Measurements from ENCODE around the gene NMNAT1. TPM values are rescaled to one million over a fixed set of nuclear protein-coding genes. Genes with fewer than 3 reads are reported as not detected.
"Not testable (repeated sequence)": the region's sequence is repeated elsewhere in the genome, so short reads cannot be mapped to it uniquely, and the experiment has no call there.

Gene NMNAT1
- total RNA-seq, 1 experiment from 2014 or later, result 2.8 TPM

DNA sequence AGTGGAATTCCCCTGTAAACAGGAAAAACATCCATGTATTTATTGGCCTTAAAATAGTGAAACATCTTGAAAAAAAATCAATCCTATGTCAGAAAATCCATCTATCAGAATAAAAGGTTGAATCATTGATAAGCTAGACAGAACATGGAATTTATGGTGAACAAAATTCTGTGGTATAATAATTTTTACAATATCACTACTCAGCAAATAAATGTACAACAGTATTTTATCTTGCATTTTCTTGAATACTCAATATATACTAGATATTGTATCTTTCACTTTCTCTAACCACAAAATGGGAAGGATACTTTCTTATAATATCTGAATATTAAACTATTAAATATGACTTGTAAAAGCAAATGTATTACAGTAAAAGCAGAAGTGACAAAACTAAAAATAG, 83.8 kb downstream of the NMNAT1 start:
- Mint-ChIP-seq H3K36me3 (ENCODE audit: insufficient read depth in 1 of 3, low read depth in 3 of 3) (no peaks in the 10 kb centered on the region; a peak in 1 of 7 replicates), H3K4me1 (peaks cover under 1% of the 10 kb centered on the region in 2 experiments; a peak in 3 of 4 replicates), H3K27me3 (ENCODE audit: low read depth) (no peaks in the 10 kb centered on the region), H3K9me3 (peaks cover 4 to 5% of the 10 kb centered on the region in 2 experiments; a peak in 4 of 5 replicates), H3K4me3 (no peak overlapping the region), H3K27ac (no peak overlapping the region)
- Histone ChIP-seq H3K27me3 (ENCODE audit: insufficient read depth, low read length) (no peaks in the 10 kb centered on the region), H3K4me1 (ENCODE audit: insufficient read depth, low read length) (no peaks in the 10 kb centered on the region), H3K18ac (ENCODE audit: insufficient read length, low read depth, low read length) (no peak overlapping the region), H3K56ac (ENCODE audit: insufficient read length, low read depth, low read length) (no peak overlapping the region), H2BK15ac (ENCODE audit: low read depth, low read length) (no peak overlapping the region), H4K91ac (ENCODE audit: insufficient read length, low read depth, low read length) (no peak overlapping the region), H3K4ac (ENCODE audit: low read depth, low read length) (no peak overlapping the region), H4K20me1 (ENCODE audit: control insufficient read depth, insufficient read depth, insufficient read length) (no peaks in the 10 kb centered on the region), H3K23me2 (ENCODE audit: insufficient read length, low read depth, low read length, poor library complexity, severe bottlenecking) (no peaks in the 10 kb centered on the region), H2AK5ac (ENCODE audit: insufficient read length, low read length) (no peak overlapping the region), H3K14ac (ENCODE audit: insufficient read depth, low read length) (no peak overlapping the region), H2BK12ac (ENCODE audit: insufficient read length, low read depth, low read length) (no peak overlapping the region), H4K5ac (ENCODE audit: insufficient read length, low read depth, low read length) (no peak overlapping the region), H2BK120ac (ENCODE audit: low read depth, low read length, poor library complexity, severe bottlenecking) (no peak overlapping the region), H3K79me1 (ENCODE audit: insufficient read depth, low read depth, low read length, poor library complexity, severe bottlenecking) (no peaks in the 10 kb centered on the region), H2BK20ac (ENCODE audit: low read depth, low read length, poor library complexity, severe bottlenecking) (no peak overlapping the region), H3K9ac (ENCODE audit: extremely low read depth, insufficient read length, low read length) (no peak overlapping the region), H2AFZ (ENCODE audit: low read length) (no peak overlapping the region), H3T11ph (ENCODE audit: low read length) (no peak overlapping the region), H3K79me2 (ENCODE audit: insufficient read depth, low read length) (no peaks in the 10 kb centered on the region), H4K8ac (replicated peaks; ENCODE audit: insufficient read length, low read depth, low read length) (no peak overlapping the region), H3K4me2 (ENCODE audit: insufficient read depth, insufficient read length, low read length) (no peak overlapping the region), H3K23ac (ENCODE audit: insufficient read length, low read depth, low read length) (no peak overlapping the region), H3K27ac (ENCODE audit: insufficient read length, low read depth, low read length) (no peak overlapping the region), H3K9me3 (ENCODE audit: control insufficient read depth, low read depth, low read length) (no peaks in the 10 kb centered on the region), H2BK5ac (ENCODE audit: insufficient read length, low read length) (no peak overlapping the region)
- DNase-seq, result no peak
- TF ChIP-seq CTCF (conservative IDR thresholded peaks at IDR 0.05), result no peak

- H3K14ac ChIP-seq (ENCODE audit: insufficient read depth, low read length); H2AFZ ChIP-seq (ENCODE audit: low read length); H3K9me3 Mint-ChIP-seq; H3K79me2 ChIP-seq (ENCODE audit: insufficient read depth, low read length); H3K9me3 ChIP-seq (ENCODE audit: control insufficient read depth, low read depth, low read length); H2BK5ac ChIP-seq (ENCODE audit: insufficient read length, low read length); H3K79me1 ChIP-seq (ENCODE audit: insufficient read depth, low read depth, low read length, poor library complexity, severe bottlenecking); H3K27me3 Mint-ChIP-seq (ENCODE audit: low read depth); H3K18ac ChIP-seq (ENCODE audit: insufficient read length, low read depth, low read length); H2BK120ac ChIP-seq (ENCODE audit: low read depth, low read length, poor library complexity, severe bottlenecking); H3K27ac ChIP-seq (ENCODE audit: insufficient read length, low read depth, low read length); H2BK15ac ChIP-seq (ENCODE audit: low read depth, low read length); H3K4ac ChIP-seq (ENCODE audit: low read depth, low read length); H3K4me2 ChIP-seq (ENCODE audit: insufficient read depth, insufficient read length, low read length); H3K4me1 ChIP-seq (ENCODE audit: insufficient read depth, low read length); H3T11ph ChIP-seq (ENCODE audit: low read length); H3K27me3 ChIP-seq (ENCODE audit: insufficient read depth, low read length); H3K27ac Mint-ChIP-seq; H3K4me3 Mint-ChIP-seq; H4K8ac ChIP-seq (replicated peaks; ENCODE audit: insufficient read length, low read depth, low read length); H4K20me1 ChIP-seq (ENCODE audit: control insufficient read depth, insufficient read depth, insufficient read length); H3K36me3 Mint-ChIP-seq (ENCODE audit: insufficient read depth in 1 of 3, low read depth in 3 of 3); H3K9ac ChIP-seq (ENCODE audit: extremely low read depth, insufficient read length, low read length); H3K23ac ChIP-seq (ENCODE audit: insufficient read length, low read depth, low read length); H4K5ac ChIP-seq (ENCODE audit: insufficient read length, low read depth, low read length); H3K4me1 Mint-ChIP-seq; H2BK20ac ChIP-seq (ENCODE audit: low read depth, low read length, poor library complexity, severe bottlenecking); H3K23me2 ChIP-seq (ENCODE audit: insufficient read length, low read depth, low read length, poor library complexity, severe bottlenecking); H4K91ac ChIP-seq (ENCODE audit: insufficient read length, low read depth, low read length); H2BK12ac ChIP-seq (ENCODE audit: insufficient read length, low read depth, low read length); H3K56ac ChIP-seq (ENCODE audit: insufficient read length, low read depth, low read length); DNase-seq; H2AK5ac ChIP-seq (ENCODE audit: insufficient read length, low read length): not testable (repeated sequence)
- no CpG with 5 or more reads among the region's 24 CpGs for WGBS (ENCODE audit: extremely low coverage, insufficient read length, low lambda C conversion rate)
Measured at GRCh38 chr1:10028956-10029500, 85.8 kb downstream of the NMNAT1 start.
